HG02870 (cell line): ENCODE data around the gene NDUFAF8.

Experiments used
- ATAC-seq: cut with Tn5 transposase; IDR thresholded peaks from one replicate; pipeline ENCODE4 v1.9.1; 2021; ENCODE audit warnings: mild to moderate bottlenecking, moderate library complexity; ENCODE audit not compliant: unreplicated experiment

Gene NDUFAF8

GRCh38 chr17:81288715-81289114 is 49.6 kb downstream of the NDUFAF8 start:
- no peak for ATAC-seq

GRCh38 chr17:81289627-81290026 is 50.5 kb downstream of the NDUFAF8 start:
- no peak for ATAC-seq

- ATAC-seq, result no peak
Observed at GRCh38 chr17:81290230-81290629, 51.1 kb downstream of the NDUFAF8 start.
